Measurements from ENCODE around the gene CFAP92.
"Not testable (repeated sequence)": the region's sequence is repeated elsewhere in the genome, so short reads cannot be mapped to it uniquely, and the experiment has no call there.

The CFAP92 gene

DNA sequence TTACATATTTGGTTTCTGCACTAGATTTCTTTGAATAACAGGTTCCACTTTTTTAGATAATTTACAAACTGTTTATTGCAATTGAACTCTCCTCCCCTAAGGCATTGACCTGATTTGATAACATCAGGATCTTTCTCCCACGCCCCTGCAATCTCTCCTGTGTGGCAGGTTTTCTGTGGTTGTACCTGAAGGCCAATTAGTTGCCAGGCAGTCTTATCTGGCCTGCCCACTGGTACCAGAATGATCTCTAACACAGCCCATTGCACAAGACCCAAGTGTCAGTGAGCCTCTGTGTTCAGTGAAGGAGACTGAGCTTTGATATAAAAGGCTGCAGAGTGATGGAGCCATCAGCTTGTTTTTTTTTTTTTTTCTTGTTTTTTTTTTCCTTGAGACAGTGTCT is 111.2 kb downstream of the CFAP92 start:
- no peak for DNase-seq

DNA sequence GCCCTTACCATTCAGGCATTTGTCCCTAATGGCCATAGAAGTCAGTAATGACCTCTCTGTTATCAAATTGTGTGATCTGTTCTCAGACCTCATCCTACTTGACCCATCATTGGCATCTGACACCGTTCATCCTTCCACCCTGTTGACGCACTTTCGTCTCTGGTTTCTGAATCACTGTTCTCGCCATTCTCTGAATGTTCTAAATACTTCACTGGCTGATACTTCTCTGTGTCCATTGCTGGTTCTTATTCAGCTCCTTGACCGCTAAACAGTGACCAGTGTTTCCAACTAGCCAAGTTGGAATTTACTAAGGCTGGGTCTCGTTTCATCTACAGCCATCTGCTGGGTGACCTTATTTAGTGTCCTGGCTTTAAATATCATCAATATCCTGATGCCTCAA is 112.3 kb downstream of the CFAP92 start:
- no peak for DNase-seq

DNA sequence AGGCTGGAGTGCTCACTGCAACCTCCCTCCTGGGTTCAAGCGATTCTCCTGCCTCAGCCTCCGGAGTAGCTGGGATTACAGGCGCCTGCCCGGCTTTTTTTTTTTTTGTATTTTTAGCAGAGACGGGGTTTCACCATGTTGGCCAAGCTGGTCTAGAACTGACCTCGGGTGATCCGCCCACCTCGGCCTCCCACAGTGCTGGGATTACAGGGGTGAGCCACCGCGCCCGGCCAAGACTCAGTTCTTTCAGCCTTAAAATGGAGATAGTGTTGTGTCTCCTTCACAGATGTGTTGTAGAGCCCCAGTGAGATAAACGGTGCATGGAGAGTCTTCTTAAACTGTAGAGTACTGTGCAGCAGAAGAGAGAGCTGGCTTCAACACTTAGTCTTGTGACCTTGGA is 113.4 kb downstream of the CFAP92 start:
- not testable (repeated sequence) for DNase-seq

DNA sequence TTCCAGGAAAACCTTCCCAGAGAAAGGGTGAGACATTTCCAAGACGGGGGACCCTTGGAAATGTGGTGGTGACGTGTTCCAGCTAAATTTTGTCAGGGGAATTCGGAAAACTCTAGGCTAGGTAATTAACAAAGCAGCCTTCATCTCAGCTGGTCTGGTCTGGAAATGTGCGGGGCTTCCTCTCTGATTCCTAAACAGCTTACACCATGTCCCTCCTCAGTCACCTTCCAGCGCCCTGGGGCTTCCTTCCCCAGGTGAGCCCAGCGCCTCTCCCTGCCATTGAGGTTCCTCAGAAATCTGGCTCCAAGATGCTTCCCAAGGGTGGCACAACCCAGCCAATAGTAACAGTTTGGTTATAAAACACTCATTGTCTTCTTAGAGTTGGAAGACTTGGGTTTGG is 113.9 kb downstream of the CFAP92 start:
- peak in 1 of 2 experiments; percentile 40 for DNase-seq

- peak; percentile 97 to 99 for DNase-seq
These were observed 114.5 kb downstream of the CFAP92 start, which contains the start of gene ACAD9 for GRCh38 chr3:128879125-128879969. Gene ACAD9, plus strand, starts transcription at chr3:128879620. Its CDS starts 72 bp downstream, at chr3:128879692.

GRCh38 chr3:128878556-128879124 is 115.2 kb downstream of the CFAP92 start:
- DNase-seq = peak in 1 of 2 experiments; percentile 49

DNA sequence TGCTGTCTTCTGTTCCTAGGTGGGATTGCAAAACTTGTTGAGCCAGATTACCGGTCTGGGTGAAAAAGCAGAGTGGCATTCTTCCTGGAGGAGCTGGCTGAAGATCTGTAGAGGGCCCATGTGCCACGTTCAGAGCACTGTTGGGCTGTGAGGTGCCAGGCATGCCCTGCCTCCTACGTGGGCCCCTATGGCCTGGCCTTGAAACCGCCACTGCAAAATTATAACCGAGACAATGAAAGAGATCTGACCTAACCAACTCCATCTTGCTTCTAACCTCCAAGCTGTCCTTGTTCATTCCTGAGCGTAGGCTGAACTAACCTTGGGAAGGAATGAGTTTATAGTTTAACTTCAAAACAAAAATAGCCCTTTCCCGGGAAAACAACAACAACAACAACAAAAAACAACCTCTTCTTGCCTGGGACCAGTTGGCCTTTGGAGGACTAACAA is 115.8 kb downstream of the CFAP92 start:
- no peak for DNase-seq

- DNase-seq = peak; percentile 18 to 60
These were observed 118.2 kb downstream of the CFAP92 start for GRCh38 chr3:128875556-128876120.

GRCh38 chr3:128874481-128875180 is 119.2 kb downstream of the CFAP92 start:
- no peak for DNase-seq

GRCh38 chr3:128873244-128874022 is 120.4 kb downstream of the CFAP92 start:
- DNase-seq = no peak

GRCh38 chr3:128872744-128873143 is 121.1 kb downstream of the CFAP92 start:
- DNase-seq = no peak

- no peak for DNase-seq
These were observed 121.6 kb downstream of the CFAP92 start for GRCh38 chr3:128872282-128872681.

GRCh38 chr3:128870347-128870746 is 123.5 kb downstream of the CFAP92 start:
- no peak for DNase-seq

DNA sequence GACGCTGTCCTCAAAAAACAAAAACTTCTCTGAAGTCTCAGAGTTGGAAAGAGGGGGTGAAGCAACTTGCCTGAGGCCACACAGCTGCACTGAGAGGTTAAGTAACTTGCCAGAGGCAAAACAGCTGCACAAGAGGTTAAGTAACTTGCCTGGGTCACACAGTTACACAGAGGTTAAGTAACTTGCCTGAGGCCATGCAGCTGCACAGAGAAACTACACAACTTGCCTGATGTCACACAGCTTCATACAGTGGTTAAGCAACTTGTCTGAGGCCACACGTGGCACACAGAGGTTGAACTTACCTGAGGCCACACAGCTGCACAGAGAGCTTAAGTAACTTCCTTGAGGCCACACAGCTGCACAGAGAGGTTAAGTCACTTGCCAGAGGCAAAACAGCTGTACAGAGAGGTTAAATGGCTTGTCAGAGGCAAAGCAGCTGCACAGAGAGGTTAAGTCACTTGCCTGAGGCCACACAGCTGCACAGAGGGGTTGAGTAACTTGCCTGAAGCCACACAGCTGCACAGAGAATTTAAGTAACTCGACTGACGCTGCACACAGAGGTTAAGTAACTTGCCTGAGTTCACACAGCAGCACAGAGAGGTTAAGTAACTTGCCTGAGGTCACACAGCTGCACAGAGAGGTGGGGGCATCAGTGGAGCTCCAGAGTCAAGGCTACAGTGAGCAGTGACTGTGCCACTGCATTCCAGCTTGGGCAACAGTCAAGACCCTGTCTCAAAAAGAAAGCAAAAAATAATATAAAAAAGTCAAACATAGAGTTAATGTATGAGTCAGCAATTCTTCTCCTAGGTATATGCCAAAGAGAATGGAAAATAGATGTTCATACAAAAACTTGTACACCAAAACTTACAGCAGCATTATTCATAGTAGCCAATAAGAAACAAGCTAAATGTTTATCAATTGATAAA is 126.4 kb downstream of the CFAP92 start:
- DNase-seq = no peak

DNA sequence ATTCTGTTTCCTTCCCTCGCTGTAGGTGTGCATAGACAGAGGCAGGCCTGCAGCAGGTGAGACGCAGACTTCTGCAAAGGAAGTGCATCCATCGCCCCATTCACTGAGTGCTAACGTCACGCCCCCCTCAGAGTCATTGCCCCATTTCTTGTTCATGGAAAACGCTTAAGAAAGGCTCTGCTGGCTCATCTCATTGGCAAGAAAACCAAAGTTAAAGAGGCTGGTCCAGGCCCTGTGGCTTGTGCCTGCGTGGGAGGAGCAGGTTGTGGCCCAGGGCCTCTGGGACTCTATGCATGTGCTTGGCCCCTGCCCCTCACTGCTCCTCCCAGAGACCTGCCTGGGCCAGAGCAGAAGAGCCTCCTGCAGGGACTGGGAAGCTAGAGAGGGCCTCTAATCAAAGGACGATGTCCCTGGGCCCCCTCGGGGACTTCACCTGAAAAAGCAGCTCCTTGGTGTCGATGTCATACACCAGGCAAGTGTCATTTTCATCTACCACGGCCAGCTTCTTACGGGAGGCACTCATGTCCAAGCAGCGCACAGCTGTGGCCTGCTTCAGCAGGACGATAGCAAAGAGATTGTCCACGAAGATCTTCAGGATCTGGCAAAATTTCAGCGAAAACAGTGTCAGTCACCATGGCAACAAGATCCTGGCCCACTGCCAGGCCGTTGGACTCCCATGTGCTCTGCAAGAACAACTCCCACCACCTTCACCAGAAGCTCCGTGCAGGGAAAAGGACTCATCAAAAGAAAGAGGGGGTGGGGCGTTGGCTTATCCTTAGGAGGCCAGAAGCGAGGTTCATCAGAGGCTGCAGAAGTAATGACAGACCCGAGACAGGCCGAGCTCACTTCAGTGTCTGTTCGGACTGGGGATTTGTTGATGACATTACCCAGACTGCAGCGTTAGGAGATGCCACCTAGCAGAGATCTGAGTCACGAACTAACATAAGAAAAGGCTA is 128.7 kb downstream of the CFAP92 start:
- DNase-seq = not testable (repeated sequence)

- no peak for DNase-seq
These were observed 129.5 kb downstream of the CFAP92 start for GRCh38 chr3:128864351-128864811.

DNA sequence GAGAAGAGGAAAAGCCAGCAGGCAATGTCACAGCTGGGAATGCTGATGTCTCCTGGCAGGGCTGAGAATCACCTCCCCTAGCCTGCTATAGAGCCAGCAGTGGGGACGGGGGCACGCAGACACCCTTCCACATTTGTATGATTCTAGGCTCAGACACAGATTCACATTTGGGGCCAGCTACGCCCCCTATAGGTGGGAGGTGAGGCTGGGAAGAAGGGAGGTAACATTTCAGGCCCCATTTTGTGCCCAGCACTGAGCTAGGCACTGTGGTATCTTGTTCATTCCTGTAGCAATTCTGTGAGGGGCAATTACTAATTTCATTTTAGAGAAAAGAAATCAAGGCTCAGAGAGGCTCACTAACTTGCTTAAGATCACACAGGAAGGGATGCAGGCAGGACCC is 130.3 kb downstream of the CFAP92 start:
- DNase-seq = no peak

GRCh38 chr3:128861491-128861890 is 132.4 kb downstream of the CFAP92 start:
- DNase-seq = no peak

Measured in NCI-H526 (cell line).